HG02798 (cell line): ENCODE data around the gene EPS8L1.
A peak's percentile ranks its signal among the peaks of the same experiment; 100 is the strongest.

Experiments used
- ATAC-seq: cut with Tn5 transposase; IDR thresholded peaks from one replicate; pipeline ENCODE4 v1.9.1; 2021; ENCODE audit warnings: mild to moderate bottlenecking; ENCODE audit not compliant: unreplicated experiment, poor library complexity

The EPS8L1 gene

GRCh38 chr19:55079400-55080038 lies 3.9 kb downstream of the EPS8L1 start:
- no peak for ATAC-seq

GRCh38 chr19:55080121-55080967 lies 4.7 kb downstream of the EPS8L1 start:
- ATAC-seq, result peak; percentile 38

DNA sequence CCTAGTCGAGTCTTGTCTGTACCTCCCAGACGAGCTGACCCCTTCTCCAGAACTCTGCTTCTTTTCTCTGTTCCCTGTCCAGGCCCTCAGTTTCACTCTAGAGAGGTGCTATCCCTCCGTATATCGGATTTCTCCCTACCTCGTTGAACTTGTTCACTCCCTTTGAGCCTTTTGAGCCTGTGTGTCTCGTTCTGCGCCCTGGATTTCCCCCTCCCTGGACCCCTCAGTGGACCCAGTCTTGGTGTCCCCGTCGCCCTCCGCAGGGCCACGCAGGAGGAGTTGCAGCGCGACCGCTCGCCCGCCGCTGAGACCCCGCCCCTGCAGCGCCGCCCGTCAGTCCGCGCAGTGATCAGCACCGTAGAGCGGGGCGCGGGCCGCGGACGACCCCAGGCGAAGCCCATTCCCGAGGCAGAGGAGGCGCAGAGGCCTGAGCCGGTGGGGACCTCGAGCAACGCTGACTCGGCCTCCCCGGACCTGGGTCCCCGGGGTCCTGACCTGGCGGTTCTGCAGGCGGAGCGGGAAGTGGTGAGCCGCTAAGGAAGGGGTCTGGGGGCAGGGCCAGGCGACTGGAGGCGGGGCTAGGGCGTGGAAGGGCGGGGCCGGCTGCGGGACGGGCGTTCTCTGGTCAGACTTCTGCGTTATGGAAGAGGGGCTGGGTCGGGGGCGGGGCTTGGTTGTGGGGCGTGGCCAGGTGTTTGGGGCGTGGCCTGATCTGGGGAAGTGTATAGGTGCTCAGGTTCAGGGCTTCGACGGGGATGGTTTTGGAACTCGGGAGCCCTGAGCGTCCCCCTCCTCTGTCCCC lies 5.5 kb downstream of the EPS8L1 start:
- peak; percentile 70 for ATAC-seq

DNA sequence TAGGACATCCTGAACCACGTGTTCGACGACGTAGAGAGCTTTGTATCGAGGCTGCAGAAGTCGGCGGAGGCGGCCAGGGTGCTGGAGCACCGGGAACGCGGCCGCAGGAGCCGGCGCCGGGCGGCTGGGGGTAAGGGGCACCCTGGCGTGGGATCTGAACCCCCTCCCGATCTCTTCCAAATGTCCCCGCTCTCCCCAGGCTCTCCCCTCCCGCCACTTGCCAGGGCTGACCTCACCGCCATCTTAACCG lies 6.0 kb downstream of the EPS8L1 start:
- no peak for ATAC-seq

GRCh38 chr19:55082020-55082851 lies 6.6 kb downstream of the EPS8L1 start:
- no peak for ATAC-seq

- ATAC-seq, result no peak
Observed at GRCh38 chr19:55083004-55083850, 7.6 kb downstream of the EPS8L1 start.

- ATAC-seq, result no peak
Observed at GRCh38 chr19:55084416-55084815, 8.7 kb downstream of the EPS8L1 start.

- ATAC-seq, result no peak
Observed at GRCh38 chr19:55085923-55086715, 10.4 kb downstream of the EPS8L1 start.

- no peak for ATAC-seq
Observed at GRCh38 chr19:55086730-55087541, 11.3 kb downstream of the EPS8L1 start.

- ATAC-seq, result no peak
Observed at GRCh38 chr19:55087542-55087901, 11.9 kb downstream of the EPS8L1 start.

DNA sequence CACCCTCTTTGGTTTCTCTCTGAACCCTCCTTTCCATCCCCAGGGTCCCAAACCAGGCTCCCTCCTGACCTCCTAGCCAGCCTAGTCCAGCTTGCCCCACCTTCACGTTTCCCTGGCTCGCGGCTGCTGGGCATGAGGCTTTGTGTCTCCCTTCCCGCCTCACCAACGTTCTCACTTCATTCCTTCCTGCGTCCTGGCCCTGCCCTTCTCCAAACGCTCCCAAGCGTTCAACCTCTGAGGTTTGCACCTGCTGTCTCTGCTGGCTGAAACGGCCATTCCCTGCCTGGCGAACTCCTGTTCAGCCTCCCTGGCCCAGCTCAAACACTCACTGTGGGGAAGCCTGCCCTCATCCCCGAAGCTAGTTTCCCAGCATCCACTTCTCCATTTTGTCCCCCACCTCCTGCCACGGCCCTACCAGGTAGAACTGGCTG lies 12.4 kb downstream of the EPS8L1 start:
- no peak for ATAC-seq

GRCh38 chr19:55088543-55089341 lies 13.1 kb downstream of the EPS8L1 start:
- no peak for ATAC-seq

DNA sequence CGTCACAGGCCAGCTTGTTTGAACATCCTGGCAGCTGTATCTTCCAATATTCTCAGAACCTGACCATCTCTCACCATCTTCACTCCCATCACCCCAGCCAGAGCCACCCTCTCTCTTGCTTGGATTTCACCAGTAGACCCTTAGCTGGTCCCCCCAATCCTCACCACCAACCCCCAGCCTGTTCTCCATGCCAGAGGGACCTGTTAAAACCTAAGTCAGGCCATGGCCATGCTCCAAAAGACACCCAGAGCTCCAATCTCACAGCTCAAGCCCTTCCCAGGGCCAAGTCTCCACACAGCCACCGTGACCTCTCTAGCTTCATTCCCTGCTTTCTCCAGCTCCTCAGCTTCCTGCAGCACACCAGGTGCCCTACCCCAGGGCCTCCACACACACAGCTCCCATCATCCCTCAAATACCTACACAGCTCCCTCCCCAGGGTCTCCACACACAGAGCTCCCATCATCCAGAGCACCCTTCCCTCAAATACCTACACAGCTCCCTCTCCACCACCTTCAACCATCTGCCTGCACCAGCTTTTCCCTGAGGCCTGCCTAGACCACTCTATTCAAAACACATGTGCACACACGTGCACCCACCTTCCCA lies 13.8 kb downstream of the EPS8L1 start:
- ATAC-seq, result no peak

DNA sequence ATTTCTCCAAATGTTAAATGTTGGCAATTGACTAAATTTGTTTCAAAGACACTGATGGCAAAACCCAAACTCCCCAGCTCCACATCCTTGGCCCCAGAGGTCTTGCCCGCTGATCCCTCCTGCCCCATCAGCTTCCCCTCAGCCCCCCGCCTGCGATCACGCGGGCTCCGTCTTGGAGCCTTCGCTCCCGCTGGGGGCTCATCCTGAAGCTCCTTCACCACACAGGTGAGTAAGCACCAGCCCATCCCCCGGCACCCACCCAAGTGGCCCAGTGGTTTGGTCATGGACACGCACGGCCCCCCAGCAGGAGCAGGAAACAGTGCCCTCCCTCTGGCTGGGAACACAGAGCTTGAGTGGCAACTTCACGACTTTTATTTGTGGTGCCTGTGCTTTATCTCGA lies 14.9 kb downstream of the EPS8L1 start:
- no peak for ATAC-seq

DNA sequence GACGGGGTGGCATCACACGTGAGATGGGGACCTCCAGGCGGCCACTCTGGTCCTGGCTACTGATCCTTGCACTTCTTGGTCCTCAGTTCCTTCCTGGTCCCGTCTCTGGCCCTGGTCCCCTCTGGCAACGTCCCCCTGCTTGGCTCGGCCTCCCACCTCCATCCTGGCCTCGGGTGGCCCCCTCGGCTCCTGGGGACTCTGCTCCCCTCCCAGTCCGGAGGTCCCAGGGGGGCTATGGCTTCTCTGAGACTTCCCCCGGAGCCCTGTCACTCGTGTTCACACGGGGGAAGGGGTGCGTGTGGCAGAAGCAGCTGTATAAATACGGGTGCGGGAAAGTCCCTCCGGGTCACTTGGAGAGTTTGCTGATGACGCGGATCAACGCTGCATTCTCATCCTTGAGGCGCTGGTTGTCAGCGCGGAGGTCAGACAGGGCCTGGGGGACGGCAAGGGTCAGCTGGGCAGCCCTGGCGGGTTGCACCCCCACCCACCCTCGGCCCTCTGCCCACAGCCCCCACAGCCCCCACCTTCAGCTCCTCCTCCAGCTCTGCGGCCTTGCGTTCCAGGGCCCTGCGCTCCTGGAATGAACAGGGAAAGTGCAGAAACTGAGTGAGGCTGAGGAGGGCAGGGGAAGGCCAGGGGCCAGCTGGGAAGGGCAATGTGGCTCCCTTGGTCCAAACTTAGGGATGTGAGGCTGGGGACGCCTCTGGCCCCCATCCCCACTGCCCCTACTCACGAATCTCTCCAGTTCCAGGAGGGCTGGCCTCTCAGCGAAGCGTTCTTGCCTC lies 15.6 kb downstream of the EPS8L1 start:
- no peak for ATAC-seq

GRCh38 chr19:55091955-55092354 lies 16.3 kb downstream of the EPS8L1 start:
- ATAC-seq, result no peak
